DMS 273 (cell line): ENCODE data around the gene ACBD6.

Experiments
- DNase-seq: peaks from one replicate; lab custom pipeline; 2025; ENCODE audit not compliant: unreplicated experiment; lab: John Stamatoyannopoulos, UW

Gene ACBD6

GRCh38 chr1:180261030-180261429, 241.3 kb downstream of the ACBD6 start:
- DNase-seq, result no peak

GRCh38 chr1:180260541-180260940, 241.8 kb downstream of the ACBD6 start:
- DNase-seq, result no peak

- DNase-seq, result no peak
Observed at GRCh38 chr1:180259431-180260338, 242.7 kb downstream of the ACBD6 start.

- no peak for DNase-seq
Observed at GRCh38 chr1:180258935-180259334, 243.4 kb downstream of the ACBD6 start.

GRCh38 chr1:180258290-180258689, 244.1 kb downstream of the ACBD6 start:
- DNase-seq, result no peak

- no peak for DNase-seq
Observed at GRCh38 chr1:180257486-180257885, 244.9 kb downstream of the ACBD6 start.

- no peak for DNase-seq
Observed at GRCh38 chr1:180257028-180257386, 245.4 kb downstream of the ACBD6 start.

GRCh38 chr1:180256341-180257027, 245.9 kb downstream of the ACBD6 start:
- no peak for DNase-seq

- no peak for DNase-seq
Observed at GRCh38 chr1:180255536-180256340, 246.6 kb downstream of the ACBD6 start.

- DNase-seq, result no peak
Observed at GRCh38 chr1:180254854-180255253, 247.5 kb downstream of the ACBD6 start.

GRCh38 chr1:180254496-180254819, 247.9 kb downstream of the ACBD6 start:
- DNase-seq, result no peak

- DNase-seq, result no peak
Observed at GRCh38 chr1:180253585-180254495, 248.5 kb downstream of the ACBD6 start.

GRCh38 chr1:180252638-180253536, 249.5 kb downstream of the ACBD6 start:
- DNase-seq, result peak; percentile 89

GRCh38 chr1:180251526-180252305, 250.7 kb downstream of the ACBD6 start:
- DNase-seq, result no peak

GRCh38 chr1:180250883-180251509, 251.4 kb downstream of the ACBD6 start:
- DNase-seq, result no peak

- no peak for DNase-seq
Observed at GRCh38 chr1:180250499-180250770, 251.9 kb downstream of the ACBD6 start.

- no peak for DNase-seq
Observed at GRCh38 chr1:180249725-180250498, 252.5 kb downstream of the ACBD6 start.
